ENCODE measurements around the gene TPH2. TPM values are rescaled to one million over a fixed set of nuclear protein-coding genes. Genes with fewer than 3 reads are reported as not detected.

TPH2 gene
- total and polyA plus RNA-seq, 2 of the 4 experiments (the other 2 are of a cell fraction), result not detected

DNA sequence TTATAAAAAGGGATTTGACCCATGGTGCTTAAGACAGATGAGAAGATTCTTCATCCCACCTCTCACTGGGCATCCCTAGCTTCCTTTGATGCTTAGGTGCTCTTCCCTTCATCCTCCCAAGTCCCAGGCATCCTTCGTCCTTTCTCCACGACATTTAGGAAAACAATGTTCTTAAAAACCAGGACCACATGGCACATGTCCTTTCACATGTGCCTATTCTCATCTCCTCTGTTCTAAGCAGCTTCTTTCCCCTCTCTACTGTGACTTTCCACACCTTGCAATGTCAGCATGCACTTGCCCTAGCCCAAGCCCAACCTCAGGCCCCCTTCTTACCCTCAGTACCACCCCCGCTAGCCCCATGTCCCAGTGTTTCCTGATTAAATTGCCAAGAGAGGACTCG lies 12.2 kb downstream of the TPH2 start:
- Histone ChIP-seq H2AK9ac (replicated peaks; ENCODE audit: low read depth, low read length, poor library complexity) (no peak overlapping the region), H3K4me2 (ENCODE audit: low read depth, low read length) (no peak overlapping the region), H4K8ac (ENCODE audit: low read depth in 2 of 2, low read length in 2 of 2) (no peak overlapping the region), H2BK20ac (ENCODE audit: low read depth, low read length) (no peak overlapping the region; the same call in none of the 2 replicates), H3K18ac (ENCODE audit: low read depth, low read length) (peak overlapping the region; percentile 42; the same call in 1 of the 2 replicates), H3K56ac (ENCODE audit: extremely low read depth, insufficient read depth, low read length) (no peak overlapping the region), H3K4me1 (ENCODE audit: control insufficient read depth, insufficient read depth, low read length) (peaks cover 7% of the 10 kb centered on the region), H3K27me3 (ENCODE audit: control insufficient read depth, insufficient read depth, low read length) (no peaks in the 10 kb centered on the region), H2BK120ac (ENCODE audit: low read depth, low read length) (peak overlapping the region; percentile 49), H3K14ac (replicated peaks; ENCODE audit: low read depth, low read length) (peak overlapping the region; percentile 17; the same call in 1 of the 2 replicates), H3K9me1 (ENCODE audit: insufficient read depth, low read length) (peaks cover 4% of the 10 kb centered on the region; the same call in 1 of the 2 replicates), H3K27ac (ENCODE audit: insufficient read depth, low read length) (no peak overlapping the region), H3K79me1 (ENCODE audit: low read depth in 1 of 2, low read length in 2 of 2) (no peaks in the 10 kb centered on the region), H2BK5ac (ENCODE audit: low read depth, low read length, poor library complexity, severe bottlenecking) (no peak overlapping the region), H3K4me3 (ENCODE audit: insufficient read depth, low read depth, low read length) (no peak overlapping the region), H3K9me3 (ENCODE audit: control insufficient read depth, insufficient read depth, low read length) (no peaks in the 10 kb centered on the region), H3K36me3 (ENCODE audit: control insufficient read depth, insufficient read depth, low read length) (no peaks in the 10 kb centered on the region), H4K20me1 (ENCODE audit: insufficient read depth, low read length) (no peaks in the 10 kb centered on the region), H3K4ac (ENCODE audit: low read depth, low read length) (peak overlapping the region; percentile 32; the same call in 1 of the 2 replicates), H4K91ac (ENCODE audit: insufficient read depth, low read depth, low read length) (peak overlapping the region; percentile 19), H2BK15ac (ENCODE audit: low read depth, low read length) (peak overlapping the region; percentile 20; the same call in 1 of the 3 replicates), H3K23ac (ENCODE audit: low read depth, low read length) (no peak overlapping the region), H3K9ac (ENCODE audit: low read depth, low read length) (no peak overlapping the region), H2AK5ac (ENCODE audit: low read depth, low read length) (peak overlapping the region; percentile 61), H2AFZ (replicated peaks; ENCODE audit: low read length, poor library complexity) (no peak overlapping the region), H4K5ac (ENCODE audit: low read depth, low read length) (0 out of 2 replicates have a peak overlapping the region, but pooled peaks have one; percentile 33)
- WGBS, 2 experiments (ENCODE audit: extremely low coverage in 2 of 2, insufficient read length in 1 of 2), result 82% methylated on average over 3 of the region's 4 CpGs; no CpG with 5 or more reads in 1 of the 2 experiments
- DNase-seq, result no peak
- no peak for ATAC-seq (ENCODE audit: low read depth)
- dilution Hi-C loops (cut with HindIII; ENCODE audit: low sequenced_read_pairs, unreplicated experiment), result no loop called here
- BruUV-seq (replicated peaks), result no TSS peak
- intact Hi-C loops (cut with micrococcal nuclease), result loop anchor here (10.0 kb wide), 2 partner anchors 284 to 324 kb away; partner anchors contain the start of gene TRHDE
- in situ Hi-C loops (cut with MboI; ENCODE audit: low sequenced_read_pairs), result no loop called here
- CTCF ChIA-PET, result interaction anchor here (1.1 kb wide), 1 partner anchor 9 kb away, joined by 3 read pairs; no protein-coding TSS in a partner anchor
- POLR2A ChIA-PET (ENCODE audit: unreplicated experiment), result no interaction called here
- TF ChIP-seq MXI1 (IDR thresholded peaks at IDR 0.05; ENCODE audit: borderline replicate concordance, low read depth, low read length), result no peak
- TF ChIP-seq BHLHE40 (IDR thresholded peaks at IDR 0.05; ENCODE audit: low read depth, low read length), result no peak
- TF ChIP-seq RFX5 (IDR thresholded peaks at IDR 0.05; ENCODE audit: low read depth, low read length), result no peak
